Fibroblast of skin of abdomen (primary cell): ENCODE results near the gene AGAP1. TPM values are rescaled to one million over a fixed set of nuclear protein-coding genes. Genes with fewer than 3 reads are reported as not detected.
A peak's percentile ranks its signal among the peaks of the same experiment; 100 is the strongest.

Source experiments
- DNase-seq: peaks from one replicate; pipeline ENCODE4 v3.0.0-alpha.2; 2013
- polyA plus RNA-seq, 2 experiments: library from polyadenylated mRNA; unstranded; fragments of 120-200 nt; gene quantifications; one replicate each; pipeline ENCODE4 v1.2.1, GENCODE V29; 2013; ENCODE audit not compliant: insufficient read length in 2 of 2

Gene AGAP1
- polyA plus RNA-seq (2013, experiment 1 of 2; ENCODE audit: insufficient read length) = 13.3 TPM
- polyA plus RNA-seq (2013, experiment 2 of 2; ENCODE audit: insufficient read length) = 12.4 TPM

DNA sequence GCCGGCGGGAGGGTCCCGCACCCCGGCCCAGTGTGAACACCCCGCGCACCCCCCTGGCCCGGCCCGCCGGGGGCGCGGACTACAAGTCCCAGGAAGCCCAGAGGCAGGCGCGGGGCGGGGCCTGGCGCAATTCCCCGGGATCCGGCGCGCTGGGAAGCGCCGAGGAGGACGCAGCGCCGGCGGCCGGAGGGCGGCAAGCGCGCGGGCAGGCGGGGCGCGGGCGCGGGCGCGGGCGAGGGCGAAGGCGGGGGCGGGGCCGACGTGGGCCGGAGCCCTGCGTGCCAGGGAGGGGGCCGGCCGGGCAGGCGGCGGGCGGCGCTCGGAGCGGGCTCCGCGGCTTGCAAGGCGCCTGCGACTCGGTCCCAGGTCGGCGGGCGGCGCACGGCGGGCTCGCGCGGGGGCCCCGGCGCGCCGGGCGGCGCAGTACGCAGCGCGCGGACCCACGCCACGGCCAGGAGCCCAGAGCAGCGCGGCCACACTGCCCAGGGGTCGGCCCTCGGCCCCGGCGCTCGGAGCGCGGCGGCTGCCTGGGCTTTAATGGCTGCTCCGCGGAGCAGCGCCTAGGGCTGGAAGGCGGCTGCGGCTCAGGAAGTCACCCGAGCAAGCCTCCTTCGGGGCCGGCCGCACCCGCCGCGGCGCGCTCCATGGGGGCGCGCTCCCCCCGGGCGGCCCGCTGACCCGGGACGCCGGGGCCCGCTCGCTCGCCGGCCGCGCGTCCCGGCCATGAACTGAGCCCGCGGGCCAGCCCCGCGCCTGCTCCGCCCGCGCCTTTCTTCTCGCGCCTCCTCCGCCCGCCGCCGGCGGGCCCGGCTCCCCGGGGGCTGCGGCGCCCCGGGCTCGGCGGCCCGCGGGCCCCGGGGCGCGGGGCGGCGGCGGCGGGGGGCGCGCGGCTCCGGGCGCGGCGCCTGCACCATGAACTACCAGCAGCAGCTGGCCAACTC lies at the start of gene AGAP1:
Gene AGAP1 (plus strand): TSS at position 269 of the 941 bp plus-strand sequence.
- DNase-seq = peak; percentile 90

DNA sequence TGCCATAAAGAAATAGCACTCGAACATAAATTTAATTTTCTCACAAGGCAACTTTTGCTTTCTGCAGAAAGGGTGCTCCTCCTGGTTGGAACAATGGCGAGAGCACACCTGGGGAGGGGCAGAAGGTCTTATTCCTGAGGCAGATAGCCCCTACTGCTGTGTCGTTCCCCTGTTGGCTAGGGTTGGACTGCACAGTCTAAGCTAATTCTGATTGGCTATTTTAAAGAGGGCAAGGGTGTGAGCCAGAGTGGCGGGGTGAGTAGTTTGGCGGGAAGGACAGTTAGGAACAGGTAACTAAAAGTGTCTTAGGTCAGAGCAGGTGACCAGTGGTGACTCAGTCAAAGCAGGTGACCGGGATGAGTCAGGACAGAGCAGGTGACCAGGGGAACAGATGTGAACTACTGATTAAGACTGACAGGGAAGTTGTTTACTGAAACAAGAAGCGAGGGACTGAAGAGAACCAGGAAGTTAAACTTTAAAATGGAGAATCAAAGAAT lies 49.7 kb upstream of the AGAP1 start:
- no peak for DNase-seq

DNA sequence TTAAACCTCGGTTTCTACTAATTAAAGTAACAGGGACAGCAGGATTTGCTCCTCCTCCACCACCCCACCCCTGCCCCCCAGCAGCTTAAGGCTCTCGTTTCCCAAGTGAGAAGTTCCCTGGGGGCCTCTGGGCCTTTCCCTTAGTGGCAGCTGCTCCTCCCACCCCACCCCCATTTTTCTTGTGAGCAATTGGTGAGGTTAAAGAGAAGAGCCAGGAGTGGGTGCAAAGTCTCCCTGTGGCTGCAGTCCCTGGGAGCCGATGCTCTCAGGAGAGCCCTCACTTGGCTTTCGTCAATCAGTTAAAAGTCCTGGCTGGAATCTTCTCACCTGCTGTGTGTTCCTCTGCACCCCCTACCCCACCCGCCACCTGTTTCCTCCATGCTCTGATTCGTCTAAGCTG lies 48.7 kb upstream of the AGAP1 start:
- DNase-seq = no peak

DNA sequence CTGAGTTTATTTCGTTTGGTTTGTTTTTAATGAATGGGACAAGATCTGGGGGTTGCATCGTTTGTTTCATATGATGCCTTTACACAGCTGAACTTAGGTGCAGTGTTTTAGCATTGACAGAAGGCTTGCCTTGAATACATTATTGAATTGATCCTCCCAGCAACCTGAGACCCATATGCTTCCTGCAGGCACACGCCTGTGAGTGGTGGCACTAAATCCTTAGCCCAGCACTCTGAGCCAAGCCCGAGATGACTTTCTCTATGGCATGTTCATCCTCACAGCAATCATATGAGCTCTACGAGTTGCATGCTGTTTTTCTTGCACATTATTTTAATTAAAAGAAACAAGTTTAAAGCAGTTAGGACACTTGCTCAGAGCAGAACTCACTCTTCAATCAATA lies 47.8 kb upstream of the AGAP1 start:
- DNase-seq = no peak

DNA sequence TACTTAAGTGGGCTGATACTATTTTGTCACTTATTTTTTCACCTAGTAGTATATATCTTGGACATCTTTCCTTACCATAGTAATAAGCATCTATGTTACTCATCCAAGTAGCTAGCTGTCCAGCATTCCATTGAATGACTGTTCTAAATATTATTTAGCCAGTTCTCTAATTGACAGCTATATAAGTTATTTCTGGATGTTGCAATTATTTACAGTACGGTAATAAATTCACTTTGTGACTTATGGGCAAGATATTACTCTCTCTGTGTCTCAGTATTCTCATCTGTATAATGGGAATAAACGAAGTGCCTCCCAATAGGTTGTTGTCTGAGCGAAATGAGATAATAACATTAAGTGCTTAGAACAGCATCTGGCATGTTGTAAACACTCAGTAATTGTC lies 46.6 kb upstream of the AGAP1 start:
- peak; percentile 62 for DNase-seq

DNA sequence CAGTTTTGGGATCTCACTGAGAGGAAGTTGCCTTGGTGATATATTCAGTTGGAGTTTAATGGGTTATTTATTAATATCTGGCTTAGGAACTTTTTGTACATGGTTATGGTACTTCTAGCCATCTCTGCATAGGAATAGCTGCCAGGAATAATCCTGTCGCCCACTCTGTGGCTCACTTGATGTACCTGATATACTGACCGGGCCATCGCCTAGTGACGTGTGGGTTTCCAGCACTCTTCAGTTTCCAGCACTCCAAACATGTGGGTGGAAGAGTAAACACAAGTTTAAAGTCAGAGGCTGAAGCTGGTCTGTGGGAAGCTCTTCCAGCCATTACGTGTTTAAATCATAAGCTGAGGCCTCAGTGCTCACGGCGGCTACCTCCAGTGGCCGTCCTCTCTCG lies 44.3 kb upstream of the AGAP1 start:
- no peak for DNase-seq

DNA sequence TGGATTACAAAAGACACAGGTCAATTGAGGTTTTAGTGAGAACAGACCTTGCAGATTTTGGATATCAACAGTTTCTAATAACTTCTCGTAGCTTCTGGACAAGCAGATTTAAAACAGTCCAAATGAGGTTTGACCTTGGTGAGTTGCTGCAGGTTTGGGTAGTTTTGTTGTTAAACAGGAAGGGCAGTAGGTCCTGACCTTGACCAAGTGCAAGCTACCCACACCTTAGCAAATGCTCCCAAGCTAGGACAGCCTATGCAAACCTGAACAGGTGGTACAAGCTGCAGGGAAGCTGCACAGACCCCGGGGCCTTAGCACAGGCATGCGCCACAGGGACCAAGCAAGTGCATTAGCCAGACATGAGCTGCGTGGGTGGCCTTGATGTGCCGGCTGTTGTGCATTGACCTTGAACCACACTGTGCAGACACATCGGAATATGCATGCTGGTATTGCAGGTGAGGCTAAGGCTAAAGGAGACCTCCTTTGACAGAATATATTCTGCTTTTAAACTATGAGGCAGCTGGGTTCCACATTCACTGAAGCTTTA lies 40.2 kb upstream of the AGAP1 start:
- DNase-seq = no peak

DNA sequence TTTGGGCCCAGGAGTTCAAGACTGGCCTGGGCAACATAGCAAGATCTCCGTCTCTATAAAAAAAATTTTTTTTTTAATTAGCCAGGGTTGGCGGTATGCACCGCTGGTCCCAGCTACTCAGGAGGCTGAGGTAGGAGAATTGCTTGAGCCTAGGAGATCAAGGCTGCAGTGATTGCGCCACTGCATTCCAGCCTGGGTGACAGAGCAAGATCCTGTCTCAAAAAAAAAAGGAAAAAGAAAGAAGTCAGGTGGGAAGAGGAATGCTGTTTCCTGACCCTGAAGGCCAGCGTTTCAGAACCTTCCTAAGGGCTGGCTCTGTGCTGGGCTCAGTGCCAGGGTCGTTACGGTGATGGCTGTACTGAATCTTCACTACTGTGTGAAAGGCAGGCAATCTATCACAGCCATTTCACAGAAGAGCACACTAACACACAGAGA lies 35.0 kb upstream of the AGAP1 start:
- DNase-seq = peak; percentile 48

DNA sequence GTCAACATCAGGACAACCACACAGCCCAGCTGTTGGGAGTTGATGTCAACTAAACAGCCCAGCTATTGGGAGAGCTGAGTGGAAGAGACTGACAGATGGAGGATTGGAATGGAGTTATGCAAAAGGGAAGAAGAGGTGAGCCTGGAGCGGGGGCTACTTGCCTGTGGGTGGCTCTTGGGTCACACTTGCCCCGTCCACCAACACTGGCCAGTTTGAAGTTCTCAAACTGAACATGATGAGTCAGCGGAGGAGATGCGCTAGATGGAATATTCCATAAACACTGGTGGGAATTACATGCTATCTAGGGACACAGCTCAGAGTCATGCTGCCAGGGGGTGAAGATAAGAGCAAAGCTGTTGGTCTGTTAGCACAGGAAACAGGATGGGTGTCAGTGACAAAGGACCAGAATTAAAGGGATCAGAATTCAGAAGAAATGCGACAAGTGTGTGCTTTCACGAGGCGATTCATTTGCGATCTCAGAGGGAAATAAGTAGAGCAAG lies 33.2 kb upstream of the AGAP1 start:
- no peak for DNase-seq

DNA sequence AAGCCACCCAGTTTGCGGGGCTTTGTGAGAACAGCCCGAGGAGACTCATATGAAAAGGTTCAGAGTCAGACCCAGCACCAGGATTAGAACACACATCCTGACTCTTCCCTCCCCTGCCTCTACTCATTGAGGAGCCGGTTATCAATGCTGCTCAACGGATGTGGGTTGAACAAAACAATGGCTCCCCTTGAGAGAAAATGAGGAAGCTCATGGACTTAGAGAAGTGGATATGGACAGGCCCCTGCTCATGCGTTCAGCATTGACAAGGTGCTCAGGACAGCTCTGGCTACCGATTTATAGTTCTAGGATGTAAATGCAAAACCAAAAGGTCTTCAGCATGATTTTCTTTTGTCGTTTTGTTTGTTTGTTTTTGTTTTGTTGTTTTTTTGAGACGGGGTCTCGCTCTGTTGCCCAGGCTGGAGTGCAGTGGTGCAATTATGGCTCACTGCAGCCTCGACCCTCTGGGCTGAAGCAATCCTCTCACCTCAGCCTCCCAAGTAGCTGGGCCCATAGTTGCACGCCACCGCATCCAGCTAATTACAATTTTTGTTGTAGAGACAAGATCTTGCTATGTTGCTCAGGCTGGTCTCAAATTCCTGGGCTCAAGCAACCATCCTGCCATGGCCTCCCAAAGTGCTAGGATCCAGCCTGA lies 32.0 kb upstream of the AGAP1 start:
- no peak for DNase-seq

DNA sequence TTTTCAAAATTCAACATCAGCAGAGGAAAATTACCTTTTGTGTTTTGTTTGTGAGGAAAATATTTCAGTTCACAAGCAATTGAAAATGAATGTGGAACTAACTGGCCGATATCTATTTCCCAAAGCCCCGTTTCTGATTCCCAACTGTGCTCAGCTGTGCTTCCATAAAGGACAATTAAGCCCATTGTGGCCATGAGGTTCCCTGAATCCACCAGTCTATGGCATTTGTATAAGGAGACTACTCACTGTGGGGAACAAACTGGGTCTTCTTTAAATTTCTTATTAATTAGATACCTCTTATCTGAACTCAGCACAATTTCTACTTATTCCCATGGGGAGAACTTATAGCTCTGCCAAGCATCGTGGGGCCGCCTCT lies 31.4 kb upstream of the AGAP1 start:
- DNase-seq = no peak

DNA sequence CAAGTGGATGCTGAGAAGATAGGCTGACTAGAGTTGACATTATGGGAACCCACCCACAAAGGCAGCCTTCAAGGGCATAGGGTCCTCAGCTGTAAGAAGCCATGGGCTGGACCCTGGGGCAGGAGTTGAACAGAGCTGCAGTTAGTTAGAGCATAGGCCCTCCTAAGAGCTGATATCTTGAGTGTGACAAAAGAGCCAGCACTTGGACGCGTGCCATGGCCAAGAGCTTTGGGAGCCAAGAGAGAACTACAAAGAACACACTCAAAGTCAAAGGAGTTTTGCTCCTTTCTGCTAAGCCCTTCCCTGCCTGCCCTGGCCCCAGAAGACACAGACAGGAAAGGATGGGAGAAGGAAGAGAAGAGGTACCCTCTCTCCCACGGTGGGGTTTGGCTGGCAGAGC lies 29.9 kb upstream of the AGAP1 start:
- DNase-seq = no peak

DNA sequence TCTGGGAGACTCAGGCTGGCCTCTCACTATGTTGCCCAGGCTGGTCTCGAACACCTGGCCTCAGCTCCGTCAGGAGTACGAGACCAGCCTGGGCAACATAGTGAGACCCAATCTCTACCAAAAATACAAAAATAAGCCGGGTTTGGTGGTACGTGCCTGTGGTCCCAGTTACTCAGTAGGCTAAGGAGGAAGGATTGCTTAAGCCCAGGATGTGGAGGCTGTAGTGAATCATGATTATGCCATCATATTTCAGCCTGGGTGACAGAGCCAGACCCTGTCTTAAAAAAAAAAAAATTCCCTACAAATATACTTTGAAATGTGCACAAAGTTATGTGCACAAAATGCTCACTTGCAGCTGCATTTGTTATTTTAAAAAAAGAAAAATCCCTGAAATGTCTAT lies 26.3 kb upstream of the AGAP1 start:
- peak; percentile 49 for DNase-seq

DNA sequence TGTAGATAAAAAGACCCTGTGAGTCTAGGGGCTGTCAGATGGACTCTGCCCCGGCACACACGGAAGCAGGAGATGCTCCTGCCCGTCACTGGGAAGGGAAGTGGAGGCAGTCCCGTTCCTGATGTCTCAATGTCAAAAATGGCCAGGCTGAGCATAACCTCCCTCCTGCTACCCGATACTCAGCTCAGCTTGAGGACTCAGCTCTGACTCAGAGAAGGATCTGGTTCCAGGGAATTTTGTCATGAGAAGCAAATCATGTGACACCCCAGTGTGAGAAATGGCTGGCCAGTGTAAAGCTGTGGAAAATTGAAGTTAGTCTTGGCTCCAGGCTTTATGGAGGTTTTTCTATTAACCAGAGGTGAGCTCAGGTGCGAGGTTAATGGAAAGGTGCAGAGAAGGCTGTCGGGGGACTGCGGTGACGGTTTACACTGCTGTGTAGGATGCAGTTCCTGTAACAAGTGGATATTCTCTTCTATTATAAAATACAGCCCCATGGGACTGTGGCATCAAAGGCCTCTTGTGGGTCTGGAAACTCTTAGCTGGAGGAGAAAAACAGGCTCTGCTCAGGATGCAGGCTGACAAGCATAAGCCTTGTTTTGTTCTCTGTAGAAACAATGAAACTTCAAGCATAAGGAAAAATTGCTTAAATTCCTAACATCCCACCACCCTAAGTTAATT lies 24.7 kb upstream of the AGAP1 start:
- DNase-seq = peak; percentile 84

DNA sequence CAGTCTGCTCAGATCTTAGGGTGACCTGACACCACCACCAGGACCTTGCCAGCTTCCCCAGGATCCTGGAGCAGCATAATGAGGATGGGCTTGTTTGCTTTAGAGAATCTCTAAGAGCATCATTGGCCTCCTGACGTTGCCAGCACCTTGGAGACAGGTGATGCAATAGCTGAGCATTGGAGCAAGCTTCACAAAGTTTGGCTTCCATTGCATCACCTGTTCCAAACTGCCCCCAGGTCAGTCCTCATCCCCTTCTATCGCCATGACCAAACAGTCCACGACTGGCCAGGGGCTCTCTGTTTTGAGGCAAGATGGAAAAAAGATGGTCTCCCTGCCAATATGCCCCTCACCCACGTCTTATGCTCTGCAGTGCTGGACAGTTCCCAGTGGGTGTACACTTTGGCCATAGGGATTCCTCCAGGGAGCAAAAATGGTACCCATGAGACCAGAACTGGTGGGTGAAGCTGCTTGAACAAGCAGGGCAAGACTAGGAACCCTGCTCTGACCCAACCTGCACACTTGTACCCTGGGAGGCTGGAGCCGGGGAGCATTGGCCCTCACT lies 22.6 kb upstream of the AGAP1 start:
- no peak for DNase-seq

DNA sequence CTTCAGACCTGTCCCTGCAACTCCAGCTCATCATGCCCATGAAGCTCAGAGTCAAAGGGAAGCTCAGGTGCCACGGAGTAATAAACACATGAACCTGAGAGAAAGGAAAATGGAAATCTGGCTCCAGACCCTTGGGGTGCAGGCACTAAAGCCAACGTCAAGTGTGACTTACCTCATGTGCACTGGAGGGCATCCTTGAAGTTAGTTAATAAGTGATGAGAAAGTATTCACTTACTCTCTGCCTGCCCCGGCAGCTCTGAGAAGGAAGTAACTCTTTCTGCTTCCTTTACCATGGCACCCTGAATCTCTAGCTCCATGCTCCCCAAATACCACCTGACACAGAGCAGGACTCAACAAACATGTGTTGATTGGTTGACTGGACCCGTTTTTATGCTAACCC lies 21.4 kb upstream of the AGAP1 start:
- no peak for DNase-seq

DNA sequence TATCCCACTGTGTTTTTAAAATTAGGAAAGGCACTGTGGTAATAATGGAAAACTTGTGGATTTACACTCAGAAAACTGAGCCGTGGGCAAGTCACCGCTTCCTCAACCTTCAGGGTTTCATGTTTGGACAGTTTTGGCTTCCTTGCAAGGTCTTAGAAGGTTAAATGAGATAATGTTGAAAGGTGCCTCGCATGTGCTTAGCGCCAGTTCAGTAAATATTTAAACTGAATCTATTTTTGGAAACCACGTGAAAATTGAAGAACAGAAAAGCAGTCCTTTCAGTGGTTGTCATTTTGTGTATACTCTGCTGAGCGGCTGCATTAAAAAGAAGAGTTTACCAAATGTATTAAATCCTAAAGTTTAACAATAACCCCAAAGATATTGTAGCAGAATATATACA lies 15.2 kb upstream of the AGAP1 start:
- DNase-seq = no peak

DNA sequence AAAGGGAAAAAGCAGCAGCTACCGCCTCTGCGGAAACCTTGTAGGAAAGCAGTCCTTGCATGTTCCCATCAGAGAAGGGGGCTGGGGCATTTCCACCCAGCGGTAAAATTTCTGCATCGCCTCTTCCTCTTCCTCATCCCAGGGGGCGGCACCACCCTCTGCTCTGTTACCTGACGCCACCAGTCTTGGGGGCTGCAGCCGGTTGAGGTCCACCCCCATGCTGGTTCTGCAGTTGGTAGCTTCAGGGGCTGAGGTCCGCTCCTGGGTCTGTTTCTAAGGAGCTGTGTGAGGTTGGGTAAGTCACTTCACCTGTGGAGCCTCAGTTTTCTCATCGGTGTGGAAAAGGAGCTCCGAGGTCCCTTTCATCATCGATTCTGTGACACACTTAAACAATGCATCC lies 14.2 kb upstream of the AGAP1 start:
- DNase-seq = no peak

DNA sequence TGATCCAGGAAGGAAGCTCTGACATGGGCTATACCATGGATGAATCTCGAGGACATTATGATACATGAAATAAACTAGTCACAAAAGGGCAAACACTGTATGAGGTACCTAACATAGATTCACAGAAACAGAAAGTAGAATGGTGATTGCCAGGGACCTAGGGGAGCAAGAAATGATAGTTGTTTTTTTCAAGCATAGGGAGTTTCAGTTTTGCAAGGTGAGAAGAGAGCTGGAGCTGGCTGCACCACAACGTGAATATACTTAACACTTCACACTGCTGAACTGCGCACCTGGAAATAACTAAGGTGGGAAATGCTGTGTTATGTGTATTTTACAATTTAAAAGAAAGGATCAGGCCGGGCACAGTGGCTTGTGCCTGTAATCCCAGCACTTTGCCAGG lies 13.2 kb upstream of the AGAP1 start:
- no peak for DNase-seq

DNA sequence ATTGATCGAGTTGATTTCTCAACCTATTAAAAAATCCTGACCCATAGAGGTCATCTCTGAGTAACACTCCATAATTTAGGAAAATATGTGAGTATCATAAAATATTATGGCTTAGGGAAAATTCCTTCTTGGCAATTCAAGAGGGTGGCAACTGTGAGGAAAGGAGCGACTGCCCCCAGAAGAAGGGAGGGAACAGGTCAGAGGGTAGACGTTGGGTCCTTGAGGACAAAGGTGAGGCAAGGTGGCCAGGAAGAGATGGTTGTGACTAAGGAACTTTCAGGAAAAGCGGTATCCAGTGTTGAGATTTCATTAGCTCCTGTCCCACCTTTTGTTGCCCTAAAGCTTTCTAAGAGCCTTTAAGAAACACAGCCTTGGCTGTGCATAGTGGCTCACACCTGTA lies 10.5 kb upstream of the AGAP1 start:
- no peak for DNase-seq

DNA sequence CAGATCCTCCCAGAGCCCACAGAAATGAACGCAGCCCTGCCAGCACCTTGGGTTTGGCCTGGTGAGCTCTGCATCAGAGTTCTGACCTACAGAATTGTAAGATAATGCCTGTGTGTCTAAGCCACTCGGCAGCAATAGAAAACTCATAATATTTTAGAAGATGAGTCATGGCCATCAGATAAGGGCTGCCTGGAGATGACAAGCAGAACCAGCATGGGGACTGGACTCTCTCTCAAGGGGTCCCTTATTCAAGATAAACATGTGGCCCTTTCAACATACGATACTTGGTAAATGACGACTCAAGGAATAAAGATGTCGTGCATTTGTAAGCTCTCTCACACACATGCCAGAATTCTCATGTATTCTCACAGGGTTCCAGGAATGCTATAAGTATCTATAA lies 8.5 kb upstream of the AGAP1 start:
- no peak for DNase-seq

DNA sequence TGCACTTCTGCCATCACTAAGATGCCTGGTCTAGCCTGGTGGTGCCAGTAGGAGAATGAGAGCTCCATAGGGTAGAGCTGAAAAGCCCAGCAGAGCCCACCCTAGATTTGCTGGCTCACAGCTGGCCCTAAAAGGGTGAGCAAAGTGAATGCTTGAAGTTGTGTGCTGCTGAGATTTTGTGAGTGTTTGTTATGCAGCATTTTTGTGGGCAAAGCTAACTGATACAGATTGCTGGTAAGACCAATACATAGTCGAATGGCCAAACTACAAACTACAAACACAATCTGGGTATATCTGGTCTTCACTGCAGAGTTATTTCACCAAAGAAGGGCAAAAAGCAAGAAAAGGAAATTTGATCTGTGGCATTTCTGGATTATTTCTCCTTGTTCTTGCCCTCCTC lies 7.1 kb upstream of the AGAP1 start:
- DNase-seq = no peak
